Gastroesophageal sphincter (tissue), 4 donors: Measurements from ENCODE around the gene SKA2. TPM values are rescaled to one million over a fixed set of nuclear protein-coding genes. Genes with fewer than 3 reads are reported as not detected.

Experiments
- ATAC-seq: fragments of 150-250 bp; one replicate; pipeline ENCODE4 v1.9.1; 2016; ENCODE audit warnings: mild to moderate bottlenecking, moderate library complexity
- H3K27ac ChIP-seq, 4 donors: fragments of 200-600 bp; sonication (generic) in 3 of 4; 1 replicate in 3 of 4; 2 replicates in 1 of 4; pipeline ENCODE4 v1.5.1; 2016 to 2019
- H3K27me3 ChIP-seq: fragments of 200-600 bp; sonication (generic); one replicate; pipeline ENCODE4 v1.5.1; 2019
- H3K36me3 ChIP-seq, 2 donors: fragments of 200-600 bp; sonication (generic); one replicate each; pipeline ENCODE4 v1.5.1; 2019; ENCODE audit warnings: control low read depth in 1 of 2
- H3K4me1 ChIP-seq, 3 donors: fragments of 200-600 bp; sonication (generic); 1 replicate in 2 of 3; 2 replicates in 1 of 3; pipeline ENCODE4 v1.5.1; 2016 to 2019; ENCODE audit warnings: control low read depth in 2 of 3
- H3K4me3 ChIP-seq, 2 donors: fragments of 200-600 bp; sonication (generic); one replicate each; pipeline ENCODE4 v1.5.1; 2019; ENCODE audit warnings: mild to moderate bottlenecking in 1 of 2, moderate library complexity in 1 of 2
- H3K9me3 ChIP-seq, 3 donors: fragments of 200-600 bp; sonication (generic); one replicate each; pipeline ENCODE4 v1.5.1; 2017 to 2019; ENCODE audit warnings: control low read depth in 2 of 3
- CTCF ChIP-seq, 4 experiments: fragments of 200-600 bp in 2 of 4; fragments of 450-650 bp in 2 of 4; sonication (generic) in 1 of 4; IDR thresholded peaks; one replicate each; pipeline ENCODE4 v1.5.1; 2017 to 2019; ENCODE audit warnings: antibody characterized with exemption in 4 of 4, mild to moderate bottlenecking in 2 of 4, moderate library complexity in 2 of 4
- EP300 ChIP-seq: sonication (generic); formaldehyde crosslinking; IDR thresholded peaks from one replicate; pipeline ENCODE4 v1.6.1; 2017; ENCODE audit warnings: antibody characterized with exemption, mild to moderate bottlenecking
- POLR2A ChIP-seq, 2 donors: fragments of 450-650 bp; IDR thresholded peaks; one replicate each; pipeline ENCODE4 v1.6.1; 2017; ENCODE audit warnings: antibody characterized with exemption in 2 of 2, mild to moderate bottlenecking in 2 of 2, moderate library complexity in 1 of 2
- POLR2AphosphoS5 ChIP-seq: sonication (generic); formaldehyde crosslinking; IDR thresholded peaks from one replicate; pipeline ENCODE4 v1.6.1; 2017; ENCODE audit warnings: antibody characterized with exemption
- WGBS, 2 donors: methylation state at CpG; one replicate each; pipeline ENCODE4 v1.1.5; 2018; ENCODE audit warnings: low coverage in 1 of 2; 5-methylcytosine and 5-hydroxymethylcytosine counted together
- small RNA-seq, 4 donors: library from RNA; depleted of rRNA; stranded (forward); fragments of <200 nt; gene quantifications; one replicate each; pipeline ENCODE3, GENCODE V24; 2016
- total RNA-seq, 4 donors: library from RNA; depleted of rRNA; stranded (reverse); fragments of >200 nt; gene quantifications; one replicate each; pipeline ENCODE4 v1.1.0, GENCODE V29; 2016

SKA2 gene
- total RNA-seq, 4 donors from 2014 or later = 40.8 to 73.0 (median 47.3) TPM

GRCh38 chr17:59062509-59062908 is 92.5 kb downstream of the SKA2 start:
- no peak for TF ChIP-seq POLR2A (IDR thresholded peaks at IDR 0.05)
- no peak for TF ChIP-seq EP300
- no peak for TF ChIP-seq CTCF (IDR thresholded peaks at IDR 0.05)
- TF ChIP-seq POLR2AphosphoS5 = no peak
- H3K27me3 ChIP-seq = no peaks in the 10 kb centered on the region
- ATAC-seq = no peak
- WGBS, 2 donors = 85 to 95% methylated on average over 2 of the region's 2 CpGs
- no peak overlapping the region for H3K4me3 ChIP-seq
- no peak overlapping the region for H3K27ac ChIP-seq
- H3K36me3 ChIP-seq = peaks cover 0 to 89% of the 10 kb centered on the region in 2 donors
- H3K4me1 ChIP-seq = no peaks in the 10 kb centered on the region
- no peaks in the 10 kb centered on the region for H3K9me3 ChIP-seq

Small RNAs within 50 kb of the gene (small RNA-seq; reads per million reads assigned to genes)
- gene MIR301A (6.6 to 17.8 (median 14.9) reads per million in 4 donors), gene MIR454 (22.4 to 40.9 (median 31.1) reads per million in 4 donors), gene RNU2-58P (0 reads per million in 4 donors)

Other genes starting within 250 kb of the SKA2 start
- 10 to 100 TPM; 27.6 to 30.7 (median 28.6) TPM for gene TRIM37, start 48.3 kb downstream of the SKA2 start, total RNA-seq
- gene PRR11, start 560 bp upstream of the SKA2 start, total RNA-seq = 1 to 10 TPM in 3 of 4 donors, not detected in 1; 1.5 to 3.3 (median 1.7) TPM
- 10 to 100 TPM; 10.6 to 13.5 (median 10.6) TPM for gene SMG8, start 54.8 kb upstream of the SKA2 start, total RNA-seq
- gene GDPD1, start 65.3 kb upstream of the SKA2 start, total RNA-seq = 1 to 10 TPM in 2 of 4 donors, under 1 TPM in 2; 0.67 to 6.2 (median 2.5) TPM
- 10 to 100 TPM; 35.5 to 47.1 (median 40.6) TPM for gene YPEL2, start 176.5 kb upstream of the SKA2 start, total RNA-seq